Measurements from ENCODE around the gene NCR1.
"Not testable (repeated sequence)": the region's sequence is repeated elsewhere in the genome, so short reads cannot be mapped to it uniquely, and the experiment has no call there.

The NCR1 gene

GRCh38 chr19:54894106-54894505 lies 11.8 kb upstream of the NCR1 start:
- not testable (repeated sequence) for H3K36me3 Mint-ChIP-seq (ENCODE audit: insufficient read depth); H3K27ac Mint-ChIP-seq; H3K4me3 Mint-ChIP-seq; DNase-seq; H3K4me1 Mint-ChIP-seq (ENCODE audit: low read depth in 2 of 2); H3K9me3 Mint-ChIP-seq; ATAC-seq (replicated peaks)
- peaks cover 30 to 37% of the 10 kb centered on the region in 2 donors for H3K27me3 Mint-ChIP-seq

DNA sequence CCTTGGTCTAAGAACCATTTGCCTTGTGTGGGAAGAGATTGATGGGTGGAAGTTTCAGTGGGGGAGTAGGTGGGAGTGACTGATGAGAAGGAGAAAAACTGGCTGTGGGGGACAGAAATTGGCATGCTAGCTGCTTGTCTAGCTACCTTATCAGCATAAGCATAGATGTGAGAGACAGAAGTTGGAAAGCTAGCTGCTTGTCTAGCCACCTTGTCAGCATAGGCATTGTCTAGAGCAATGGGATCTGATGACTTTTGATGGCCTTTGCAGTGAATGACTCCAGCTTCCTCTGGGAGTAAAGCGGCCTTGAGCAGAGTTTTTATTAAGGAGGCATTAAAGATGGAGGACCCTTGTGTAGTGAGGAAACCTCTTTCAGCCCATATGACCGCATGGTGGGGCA lies 9.9 kb upstream of the NCR1 start:
- H3K36me3 Mint-ChIP-seq (ENCODE audit: insufficient read depth): no peaks in the 10 kb centered on the region
- H3K27me3 Mint-ChIP-seq: peaks cover 42 to 50% of the 10 kb centered on the region in 2 donors
- H3K4me1 Mint-ChIP-seq (ENCODE audit: low read depth in 2 of 2): no peaks in the 10 kb centered on the region
- H3K4me3 Mint-ChIP-seq: no peak overlapping the region
- H3K27ac Mint-ChIP-seq: no peak overlapping the region
- ATAC-seq (replicated peaks): no peak
- no peaks in the 10 kb centered on the region for H3K9me3 Mint-ChIP-seq
- DNase-seq: no peak

- not testable (repeated sequence) for H3K4me3 Mint-ChIP-seq; H3K36me3 Mint-ChIP-seq (ENCODE audit: insufficient read depth); H3K4me1 Mint-ChIP-seq (ENCODE audit: low read depth in 2 of 2); DNase-seq; ATAC-seq (replicated peaks); H3K9me3 Mint-ChIP-seq; H3K27ac Mint-ChIP-seq
- peaks cover 42 to 50% of the 10 kb centered on the region in 2 donors for H3K27me3 Mint-ChIP-seq
These were observed 7.3 kb upstream of the NCR1 start for GRCh38 chr19:54898685-54899084.

DNA sequence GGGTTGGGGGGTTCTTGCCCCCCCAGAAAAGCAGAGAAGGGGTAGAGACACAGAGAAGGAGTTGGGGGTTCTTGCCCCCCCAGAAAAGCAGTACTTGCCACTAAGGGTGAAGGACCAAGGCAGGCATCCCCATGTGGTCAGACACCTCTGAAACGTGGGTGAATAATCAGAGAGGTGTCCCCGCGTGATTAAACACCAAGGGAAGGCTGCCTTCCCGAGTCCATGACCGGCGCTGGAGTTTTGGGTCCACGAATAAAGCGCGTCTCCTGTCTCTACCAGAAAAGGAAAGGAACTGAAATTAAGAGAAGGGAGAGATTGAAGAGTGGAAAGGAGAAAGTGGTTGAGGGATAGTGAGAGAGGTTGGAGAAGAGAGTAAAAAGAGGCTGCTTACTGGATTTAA lies 6.3 kb upstream of the NCR1 start:
- peaks cover 42 to 50% of the 10 kb centered on the region in 2 donors for H3K27me3 Mint-ChIP-seq
- not testable (repeated sequence) for H3K4me3 Mint-ChIP-seq; H3K4me1 Mint-ChIP-seq (ENCODE audit: low read depth in 2 of 2); H3K27ac Mint-ChIP-seq; H3K9me3 Mint-ChIP-seq; DNase-seq; H3K36me3 Mint-ChIP-seq (ENCODE audit: insufficient read depth); ATAC-seq (replicated peaks)

GRCh38 chr19:54901153-54901552 lies 4.8 kb upstream of the NCR1 start:
- H3K36me3 Mint-ChIP-seq (ENCODE audit: insufficient read depth); H3K9me3 Mint-ChIP-seq; H3K4me3 Mint-ChIP-seq; DNase-seq; ATAC-seq (replicated peaks): not testable (repeated sequence)
- H3K27ac Mint-ChIP-seq: peak overlapping the region in 1 of 2 donors; percentile 63
- H3K27me3 Mint-ChIP-seq: peaks cover 36 to 52% of the 10 kb centered on the region in 2 donors
- peaks cover 0 to 10% of the 10 kb centered on the region in 2 donors for H3K4me1 Mint-ChIP-seq (ENCODE audit: low read depth in 2 of 2)

DNA sequence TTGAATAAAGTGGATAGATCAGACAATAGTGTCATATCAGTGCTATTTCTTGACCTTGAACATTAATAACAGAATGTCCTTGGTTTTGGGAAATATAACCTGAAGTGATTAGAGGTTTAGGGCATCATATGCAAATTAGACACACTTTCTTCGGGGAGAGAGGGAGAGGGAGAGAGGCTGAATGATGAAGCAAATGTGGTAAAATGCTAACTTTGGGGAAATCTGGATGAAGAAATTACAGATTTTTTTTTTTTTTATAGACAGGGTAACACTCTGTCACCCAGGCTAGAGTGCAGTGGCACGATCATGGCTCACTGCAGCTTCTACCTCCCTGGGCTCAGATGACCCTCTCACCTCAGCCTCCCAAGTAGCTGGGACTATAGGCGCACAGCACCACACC lies 3.9 kb upstream of the NCR1 start:
- H3K9me3 Mint-ChIP-seq: no peaks in the 10 kb centered on the region
- ATAC-seq (replicated peaks) (no peak), DNase-seq (no peak)
- H3K4me1 Mint-ChIP-seq (ENCODE audit: low read depth in 2 of 2): peaks cover 0 to 10% of the 10 kb centered on the region in 2 donors
- no peak overlapping the region for H3K4me3 Mint-ChIP-seq
- peak overlapping the region in 1 of 2 donors; percentile 63 for H3K27ac Mint-ChIP-seq
- no peaks in the 10 kb centered on the region for H3K36me3 Mint-ChIP-seq (ENCODE audit: insufficient read depth)
- H3K27me3 Mint-ChIP-seq: peaks cover 26 to 43% of the 10 kb centered on the region in 2 donors

- Mint-ChIP-seq H3K9me3 (no peaks in the 10 kb centered on the region), H3K4me1 (ENCODE audit: low read depth in 2 of 2) (peaks cover 0 to 10% of the 10 kb centered on the region in 2 donors)
These were observed 2.6 kb upstream of the NCR1 start for GRCh38 chr19:54903303-54903702.

GRCh38 chr19:54904261-54904660 lies 1.7 kb upstream of the NCR1 start:
- not testable (repeated sequence) for H3K36me3 Mint-ChIP-seq (ENCODE audit: insufficient read depth); DNase-seq; H3K9me3 Mint-ChIP-seq
- Mint-ChIP-seq H3K4me1 (ENCODE audit: low read depth in 2 of 2) (peaks cover 0 to 10% of the 10 kb centered on the region in 2 donors), H3K27me3 (peaks cover 10 to 21% of the 10 kb centered on the region in 2 donors), H3K27ac (peak overlapping the region in 1 of 2 donors; percentile 77), H3K4me3 (peak overlapping the region in 1 of 2 donors; percentile 33)
- ATAC-seq (replicated peaks): peak; percentile 48

More at GRCh38 chr19:54903303-54903702, 2.6 kb upstream of the NCR1 start:
- DNase-seq (no peak), ATAC-seq (replicated peaks) (no peak)
- Mint-ChIP-seq H3K27me3 (peaks cover 20 to 30% of the 10 kb centered on the region in 2 donors), H3K36me3 (ENCODE audit: insufficient read depth) (no peaks in the 10 kb centered on the region), H3K4me3 (no peak overlapping the region), H3K27ac (no peak overlapping the region)

DNA sequence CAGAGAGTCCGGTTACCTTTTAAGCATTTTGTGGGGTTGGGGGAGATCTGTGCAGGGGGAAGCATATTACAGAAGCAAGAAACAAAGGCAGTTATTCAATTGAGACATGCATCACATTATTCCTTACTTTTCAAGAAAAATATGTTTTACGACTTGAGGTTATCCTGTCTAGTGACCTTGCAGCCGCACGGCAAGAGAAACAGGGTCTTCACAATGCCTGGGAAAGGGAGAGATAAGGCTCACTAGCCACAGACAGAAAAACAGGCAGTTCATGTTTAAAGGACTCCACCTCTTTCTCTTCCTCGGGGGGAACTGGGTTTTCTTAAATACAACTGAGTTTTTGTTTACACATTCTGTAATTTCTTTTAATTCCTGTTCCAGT lies 536 bp upstream of the NCR1 start:
- Mint-ChIP-seq H3K4me3 (peak overlapping the region; percentile 59 to 77), H3K36me3 (ENCODE audit: insufficient read depth) (peaks cover 7% of the 10 kb centered on the region), H3K4me1 (ENCODE audit: low read depth in 2 of 2) (peaks cover 0 to 10% of the 10 kb centered on the region in 2 donors), H3K27me3 (peaks cover 0 to 9% of the 10 kb centered on the region in 2 donors), H3K9me3 (no peaks in the 10 kb centered on the region), H3K27ac (peak overlapping the region; percentile 69 to 80)
- ATAC-seq (replicated peaks) (no peak), DNase-seq (no peak)

DNA sequence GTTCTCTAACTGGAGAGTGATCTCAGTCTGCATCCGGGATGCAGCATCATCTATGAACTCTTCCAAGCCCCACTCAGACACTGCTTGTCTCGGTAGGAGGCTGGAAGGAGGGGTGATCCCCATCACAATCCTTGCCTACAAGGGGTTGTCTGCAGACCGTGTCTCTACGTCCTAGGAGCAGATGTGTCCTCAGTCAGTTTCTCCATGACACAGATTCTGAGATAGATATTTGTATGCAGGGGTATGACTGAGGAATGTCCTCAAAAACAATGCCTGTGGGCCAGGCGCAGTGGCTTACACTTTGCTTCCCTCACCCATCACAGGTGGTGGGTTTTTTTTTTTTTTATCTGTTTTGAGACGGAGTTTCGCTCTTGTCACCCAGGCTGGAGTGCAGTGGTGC lies 871 bp downstream of the NCR1 start:
- Mint-ChIP-seq H3K4me1 (ENCODE audit: low read depth in 2 of 2) (peaks cover 0 to 10% of the 10 kb centered on the region in 2 donors), H3K9me3 (peaks cover 0 to 2% of the 10 kb centered on the region in 2 donors), H3K27ac (peak overlapping the region in 1 of 2 donors; percentile 80), H3K36me3 (ENCODE audit: insufficient read depth) (peaks cover 7% of the 10 kb centered on the region), H3K4me3 (peak overlapping the region; percentile 59 to 77), H3K27me3 (peaks cover 0 to 12% of the 10 kb centered on the region in 2 donors)
- ATAC-seq (replicated peaks) (no peak), DNase-seq (no peak)

DNA sequence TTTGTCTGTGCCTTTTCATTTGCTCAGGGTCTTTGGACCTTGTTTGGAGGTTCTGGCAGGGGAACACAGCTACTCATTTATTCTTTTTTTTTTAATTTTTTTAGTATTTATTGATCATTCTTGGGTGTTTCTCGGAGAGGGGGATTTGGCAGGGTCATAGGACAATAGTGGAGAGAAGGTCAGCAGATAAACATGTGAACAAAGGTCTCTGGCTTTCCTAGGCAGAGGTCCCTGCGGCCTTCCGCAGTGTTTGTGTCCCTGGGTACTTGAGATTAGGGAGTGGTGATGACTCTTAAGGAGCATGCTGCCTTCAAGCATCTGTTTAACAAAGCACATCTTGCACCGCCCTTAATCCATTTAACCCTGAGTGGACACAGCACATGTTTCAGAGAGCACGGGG lies 2.0 kb downstream of the NCR1 start:
- peaks cover 12% of the 10 kb centered on the region for H3K36me3 Mint-ChIP-seq (ENCODE audit: insufficient read depth)
- not testable (repeated sequence) for H3K4me3 Mint-ChIP-seq; H3K9me3 Mint-ChIP-seq; ATAC-seq (replicated peaks); DNase-seq; H3K27ac Mint-ChIP-seq
- H3K4me1 Mint-ChIP-seq (ENCODE audit: low read depth in 2 of 2): peaks cover 0 to 10% of the 10 kb centered on the region in 2 donors
- H3K27me3 Mint-ChIP-seq: peaks cover 0 to 23% of the 10 kb centered on the region in 2 donors

GRCh38 chr19:54916822-54917221 lies 10.9 kb downstream of the NCR1 start:
- Mint-ChIP-seq H3K27me3 (peaks cover 0 to 32% of the 10 kb centered on the region in 2 donors), H3K4me3 (peak overlapping the region; percentile 33 to 46), H3K9me3 (no peaks in the 10 kb centered on the region), H3K36me3 (ENCODE audit: insufficient read depth) (peaks cover 8% of the 10 kb centered on the region), H3K4me1 (ENCODE audit: low read depth in 2 of 2) (peaks cover 4 to 5% of the 10 kb centered on the region in 2 donors), H3K27ac (peak overlapping the region in 1 of 2 donors; percentile 75)
- ATAC-seq (replicated peaks) (peak; percentile 26), DNase-seq (no peak)

- Mint-ChIP-seq H3K4me3 (no peak overlapping the region), H3K9me3 (no peaks in the 10 kb centered on the region), H3K36me3 (ENCODE audit: insufficient read depth) (peaks cover 4% of the 10 kb centered on the region), H3K4me1 (ENCODE audit: low read depth in 2 of 2) (peaks cover 4 to 5% of the 10 kb centered on the region in 2 donors), H3K27me3 (peaks cover 0 to 19% of the 10 kb centered on the region in 2 donors), H3K27ac (peak overlapping the region in 1 of 2 donors; percentile 5)
- DNase-seq (no peak), ATAC-seq (replicated peaks) (no peak)
These were observed 12.6 kb downstream of the NCR1 start for GRCh38 chr19:54918499-54918898.

DNA sequence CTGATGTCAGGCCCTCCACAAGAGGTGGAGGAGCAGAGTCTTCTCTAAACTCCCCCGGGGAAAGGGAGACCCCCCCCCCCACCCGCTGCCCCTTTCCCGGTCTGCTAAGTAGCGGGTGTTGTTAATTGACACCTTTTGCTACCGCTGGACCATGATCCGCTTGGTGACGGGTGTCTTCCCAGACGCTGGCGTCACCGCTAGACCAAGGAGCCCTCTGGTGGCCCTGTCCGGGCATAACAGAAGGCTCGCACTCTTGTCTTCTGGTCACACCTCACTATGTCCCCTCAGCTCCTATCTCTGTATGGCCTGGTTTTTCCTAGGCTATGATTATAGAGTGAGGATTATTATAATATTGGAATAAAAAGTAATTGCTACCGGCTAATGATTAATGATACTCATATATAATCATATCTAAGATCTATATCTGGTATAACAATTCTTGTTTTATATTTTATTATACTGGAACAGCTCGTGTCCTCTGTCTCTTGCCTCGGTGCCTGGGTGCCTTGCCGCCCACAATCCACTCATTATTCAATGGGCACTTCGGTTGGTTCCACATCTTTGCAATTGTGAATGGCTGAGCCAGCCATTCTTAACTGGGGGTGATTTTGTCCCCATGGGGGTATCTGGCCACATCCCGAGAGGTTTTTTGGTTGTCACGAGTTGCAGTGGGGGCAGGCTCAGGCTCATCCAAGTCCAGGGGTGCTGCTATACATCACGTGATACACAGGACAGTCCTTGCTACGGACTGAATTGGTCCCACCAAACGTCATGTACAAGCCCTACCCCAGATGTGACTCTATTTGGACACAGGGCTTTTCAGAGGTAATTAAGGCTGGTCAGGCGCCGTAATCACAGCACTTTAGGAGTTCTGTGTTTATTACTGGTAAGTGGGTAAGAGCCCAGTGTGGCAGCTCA lies 14.0 kb downstream of the NCR1 start:
- not testable (repeated sequence) for H3K4me1 Mint-ChIP-seq (ENCODE audit: low read depth in 2 of 2); ATAC-seq (replicated peaks); DNase-seq; H3K9me3 Mint-ChIP-seq; H3K36me3 Mint-ChIP-seq (ENCODE audit: insufficient read depth); H3K4me3 Mint-ChIP-seq
- H3K27ac Mint-ChIP-seq: peak overlapping the region in 1 of 2 donors; percentile 39
- H3K27me3 Mint-ChIP-seq: peaks cover 0 to 19% of the 10 kb centered on the region in 2 donors
